Measurements from ENCODE around the gene FAM43A.
A peak's percentile ranks its signal among the peaks of the same experiment; 100 is the strongest.

Gene FAM43A

DNA sequence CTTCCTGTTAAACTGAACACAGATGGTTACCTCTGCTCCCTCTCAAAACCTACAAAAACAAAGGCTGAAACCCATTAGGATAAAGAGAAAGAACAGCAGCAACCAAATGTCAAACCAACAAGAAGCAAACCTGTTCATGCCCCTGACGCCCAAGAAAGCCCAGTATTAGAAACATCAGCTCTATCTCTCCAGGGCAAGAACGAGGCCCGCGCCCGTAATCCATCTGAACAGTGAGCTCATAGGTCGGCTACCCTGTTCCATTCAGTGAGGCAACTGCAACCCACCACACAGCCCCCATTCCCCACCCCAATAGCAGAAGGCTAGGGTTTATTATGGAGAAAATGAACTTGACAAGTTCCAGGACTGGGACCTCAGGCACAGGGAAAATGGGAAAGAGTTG lies 23.7 kb upstream of the FAM43A start:
- Histone ChIP-seq H3K27me3 (ENCODE audit: insufficient read depth, low read depth) (no peaks in the 10 kb centered on the region), H2AFZ (ENCODE audit: low read depth) (no peak overlapping the region), H3K79me2 (ENCODE audit: insufficient read depth, low read depth) (no peaks in the 10 kb centered on the region; the same call in 1 of the 2 replicates), H4K20me1 (ENCODE audit: insufficient read depth) (no peaks in the 10 kb centered on the region), H3K27ac (no peak overlapping the region), H3K4me1 (ENCODE audit: low read depth, poor library complexity, severe bottlenecking) (no peaks in the 10 kb centered on the region), H3K36me3 (ENCODE audit: insufficient read depth) (peaks cover 31% of the 10 kb centered on the region; the same call in 1 of the 2 replicates), H3K4me2 (no peak overlapping the region), H3K4me3 (IDR thresholded peaks at IDR 0.05; ENCODE audit: insufficient read depth, low read depth, low read length) (no peak overlapping the region), H3K9ac (no peak overlapping the region)
- TF ChIP-seq, protein P1, sequence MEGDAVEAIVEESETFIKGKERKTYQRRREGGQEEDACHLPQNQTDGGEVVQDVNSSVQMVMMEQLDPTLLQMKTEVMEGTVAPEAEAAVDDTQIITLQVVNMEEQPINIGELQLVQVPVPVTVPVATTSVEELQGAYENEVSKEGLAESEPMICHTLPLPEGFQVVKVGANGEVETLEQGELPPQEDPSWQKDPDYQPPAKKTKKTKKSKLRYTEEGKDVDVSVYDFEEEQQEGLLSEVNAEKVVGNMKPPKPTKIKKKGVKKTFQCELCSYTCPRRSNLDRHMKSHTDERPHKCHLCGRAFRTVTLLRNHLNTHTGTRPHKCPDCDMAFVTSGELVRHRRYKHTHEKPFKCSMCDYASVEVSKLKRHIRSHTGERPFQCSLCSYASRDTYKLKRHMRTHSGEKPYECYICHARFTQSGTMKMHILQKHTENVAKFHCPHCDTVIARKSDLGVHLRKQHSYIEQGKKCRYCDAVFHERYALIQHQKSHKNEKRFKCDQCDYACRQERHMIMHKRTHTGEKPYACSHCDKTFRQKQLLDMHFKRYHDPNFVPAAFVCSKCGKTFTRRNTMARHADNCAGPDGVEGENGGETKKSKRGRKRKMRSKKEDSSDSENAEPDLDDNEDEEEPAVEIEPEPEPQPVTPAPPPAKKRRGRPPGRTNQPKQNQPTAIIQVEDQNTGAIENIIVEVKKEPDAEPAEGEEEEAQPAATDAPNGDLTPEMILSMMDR (conservative IDR thresholded peaks at IDR 0.05; ENCODE audit: low read depth, low read length), result no peak

DNA sequence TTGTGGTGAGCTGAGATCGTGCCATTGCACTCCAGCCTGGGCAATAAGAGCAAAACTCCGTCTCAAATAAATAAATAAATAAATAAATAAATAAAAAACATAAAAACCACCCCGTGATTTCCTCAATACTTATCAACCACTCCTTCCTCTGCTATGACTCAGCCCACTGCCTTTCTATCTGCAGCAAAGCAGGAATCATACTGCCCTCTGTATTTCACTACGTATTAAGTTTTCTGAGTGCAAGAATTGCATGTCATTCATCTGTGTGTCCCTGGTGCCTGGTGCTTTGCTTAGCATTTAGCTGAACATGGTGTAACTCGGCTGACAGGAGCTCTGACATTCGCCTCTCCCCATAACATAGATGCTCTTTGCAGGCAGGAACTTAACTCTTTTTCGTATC lies 20.8 kb upstream of the FAM43A start:
- Histone ChIP-seq H3K9ac (no peak overlapping the region), H3K27ac (no peak overlapping the region), H3K79me2 (ENCODE audit: insufficient read depth, low read depth) (peaks cover 20% of the 10 kb centered on the region), H2AFZ (ENCODE audit: low read depth) (no peak overlapping the region), H3K4me1 (ENCODE audit: low read depth, poor library complexity, severe bottlenecking) (no peaks in the 10 kb centered on the region), H3K36me3 (ENCODE audit: insufficient read depth) (peaks cover 15% of the 10 kb centered on the region; the same call in 1 of the 2 replicates), H3K4me3 (IDR thresholded peaks at IDR 0.05; ENCODE audit: insufficient read depth, low read depth, low read length) (no peak overlapping the region), H3K4me2 (no peak overlapping the region), H3K27me3 (ENCODE audit: insufficient read depth, low read depth) (no peaks in the 10 kb centered on the region), H4K20me1 (ENCODE audit: insufficient read depth) (no peaks in the 10 kb centered on the region; the same call in 1 of the 2 replicates)
- TF ChIP-seq, protein P1 (conservative IDR thresholded peaks at IDR 0.05; ENCODE audit: low read depth, low read length), result no peak

DNA sequence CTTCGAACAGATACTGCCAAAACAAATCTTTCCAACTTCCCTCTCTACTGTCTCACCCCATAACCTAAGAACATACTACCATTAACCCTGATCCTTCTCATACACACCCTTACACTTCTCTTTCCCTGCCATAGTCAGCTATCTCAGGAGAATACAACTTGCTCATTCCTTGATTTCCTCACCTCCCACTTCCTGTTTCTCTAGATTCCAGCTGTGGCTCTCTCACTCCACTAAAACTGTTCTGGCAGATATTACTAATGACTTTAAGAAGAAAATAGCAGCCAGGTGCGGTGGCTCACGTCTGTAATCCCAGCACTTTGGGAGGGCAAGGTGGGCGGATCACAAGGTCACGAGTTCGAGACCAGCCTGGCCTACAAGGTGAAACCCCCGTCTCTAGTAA lies 18.3 kb upstream of the FAM43A start:
- H3K36me3 ChIP-seq (ENCODE audit: insufficient read depth), result peaks cover 15% of the 10 kb centered on the region; the same call in 1 of the 2 replicates
- H2AFZ ChIP-seq (ENCODE audit: low read depth), result no peak overlapping the region
- peaks cover 7% of the 10 kb centered on the region for H4K20me1 ChIP-seq (ENCODE audit: insufficient read depth)
- H3K4me2 ChIP-seq, result no peak overlapping the region
- no peak overlapping the region for H3K9ac ChIP-seq
- TF ChIP-seq, protein P1 (conservative IDR thresholded peaks at IDR 0.05; ENCODE audit: low read depth, low read length), result no peak
- no peak overlapping the region for H3K27ac ChIP-seq
- H3K4me3 ChIP-seq (IDR thresholded peaks at IDR 0.05; ENCODE audit: insufficient read depth, low read depth, low read length), result no peak overlapping the region
- H3K79me2 ChIP-seq (ENCODE audit: insufficient read depth, low read depth), result peaks cover 41% of the 10 kb centered on the region
- H3K27me3 ChIP-seq (ENCODE audit: insufficient read depth, low read depth), result no peaks in the 10 kb centered on the region
- peaks cover 12% of the 10 kb centered on the region for H3K4me1 ChIP-seq (ENCODE audit: low read depth, poor library complexity, severe bottlenecking)

DNA sequence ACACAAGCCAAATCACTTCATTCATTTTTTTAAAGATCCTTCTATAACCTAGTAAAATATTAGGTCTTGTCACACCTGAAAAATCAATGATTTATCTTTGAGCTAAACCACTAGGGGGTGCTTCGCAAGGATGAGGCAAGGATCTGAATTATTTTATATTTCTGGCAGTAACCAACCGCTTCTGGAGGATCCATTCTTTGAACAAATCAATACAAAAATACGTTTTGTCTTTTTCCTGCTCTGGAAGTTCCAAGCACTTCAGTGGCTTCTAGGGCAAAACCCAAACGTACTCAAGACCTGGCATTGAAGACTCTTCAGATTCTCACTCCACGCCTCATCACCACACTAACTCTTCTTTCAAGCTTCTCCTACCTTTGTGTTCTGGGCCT lies 14.2 kb upstream of the FAM43A start:
- TF ChIP-seq, protein P1 (conservative IDR thresholded peaks at IDR 0.05; ENCODE audit: low read depth, low read length), result peak; percentile 94
- Histone ChIP-seq H3K27me3 (ENCODE audit: insufficient read depth, low read depth) (no peaks in the 10 kb centered on the region), H2AFZ (ENCODE audit: low read depth) (peak overlapping the region; percentile 60), H3K79me2 (ENCODE audit: insufficient read depth, low read depth) (peaks cover 41% of the 10 kb centered on the region), H3K36me3 (ENCODE audit: insufficient read depth) (no peaks in the 10 kb centered on the region; the same call in 1 of the 2 replicates), H3K4me2 (peak overlapping the region; percentile 89), H3K27ac (peak overlapping the region; percentile 62; the same call in 1 of the 2 replicates), H3K4me3 (IDR thresholded peaks at IDR 0.05; ENCODE audit: insufficient read depth, low read depth, low read length) (no peak overlapping the region), H3K4me1 (ENCODE audit: low read depth, poor library complexity, severe bottlenecking) (peaks cover 16% of the 10 kb centered on the region), H3K9ac (peak overlapping the region; percentile 61; the same call in 1 of the 2 replicates), H4K20me1 (ENCODE audit: insufficient read depth) (peaks cover 7% of the 10 kb centered on the region)
